GM12801 (cell line): ENCODE measurements around the gene SPTBN5.

ENCODE experiments used
- CTCF ChIP-seq: IDR thresholded peaks from one replicate; pipeline ENCODE4 v1.5.1; 2011; ENCODE audit warnings: control low read depth; ENCODE audit not compliant: insufficient read length; ENCODE audit errors: extremely low read depth

Gene SPTBN5

GRCh38 chr15:41847981-41848380 lies 45.9 kb downstream of the SPTBN5 start:
- no peak for TF ChIP-seq CTCF

DNA sequence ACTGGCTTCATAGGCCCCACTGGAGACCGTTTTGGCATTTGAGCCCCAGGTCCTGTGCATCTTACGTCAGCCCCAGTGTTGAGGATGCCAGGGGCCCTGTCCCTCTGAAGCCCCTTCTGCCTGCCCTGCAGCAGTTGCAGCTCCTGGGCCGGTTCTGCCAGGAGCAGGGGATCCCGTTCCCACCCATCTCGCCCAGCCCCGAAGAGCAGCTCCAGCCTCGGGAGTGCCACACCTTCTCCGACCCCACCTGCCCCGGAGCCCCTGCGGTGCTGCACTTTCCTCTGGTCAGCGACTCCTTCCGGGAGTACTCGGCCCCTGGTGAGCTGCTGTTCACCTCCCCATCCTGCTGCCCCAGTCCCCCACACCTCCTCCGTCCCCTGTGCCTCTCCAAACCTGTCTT lies 46.6 kb downstream of the SPTBN5 start:
- no peak for TF ChIP-seq CTCF

DNA sequence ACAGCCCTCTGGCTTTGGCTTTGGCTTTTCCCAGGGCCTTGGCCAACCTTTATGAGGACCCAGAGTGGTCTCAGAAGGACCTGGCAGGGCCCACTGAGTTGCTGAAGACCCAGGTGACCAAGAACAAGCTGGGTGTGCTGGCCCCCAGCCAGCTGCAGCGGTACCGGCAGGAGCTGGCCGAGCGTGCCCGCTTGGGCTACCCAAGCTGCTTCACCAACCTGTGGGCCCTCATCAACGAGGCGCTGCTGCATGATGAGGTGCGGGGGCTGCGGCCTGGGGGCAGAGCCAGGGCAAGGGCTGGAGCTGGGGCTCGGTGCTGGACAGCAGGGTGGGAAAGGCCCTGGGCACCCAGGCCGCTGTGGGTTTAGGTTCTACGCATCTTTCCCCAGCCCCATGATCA lies 49.0 kb downstream of the SPTBN5 start:
- TF ChIP-seq CTCF: no peak

DNA sequence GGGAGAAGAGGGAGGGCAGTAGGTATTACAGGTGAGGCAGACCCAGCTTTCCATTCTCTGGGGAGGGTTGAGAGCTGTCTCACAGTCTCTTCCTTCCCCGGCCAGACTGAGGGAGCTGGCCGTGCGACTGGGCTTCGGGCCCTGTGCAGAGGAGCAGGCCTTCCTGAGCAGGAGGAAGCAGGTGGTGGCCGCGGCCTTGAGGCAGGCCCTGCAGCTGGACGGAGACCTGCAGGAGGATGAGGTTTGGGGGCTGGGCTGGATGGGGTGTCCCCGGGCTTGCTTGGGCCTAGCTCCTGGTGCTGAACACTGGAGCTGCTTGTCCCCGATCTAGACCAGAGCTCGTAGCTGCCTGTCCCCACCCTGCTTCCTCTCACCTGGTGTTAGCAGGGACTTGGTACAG lies 50.3 kb downstream of the SPTBN5 start:
- TF ChIP-seq CTCF: no peak

GRCh38 chr15:41842229-41842628 lies 51.6 kb downstream of the SPTBN5 start:
- no peak for TF ChIP-seq CTCF

DNA sequence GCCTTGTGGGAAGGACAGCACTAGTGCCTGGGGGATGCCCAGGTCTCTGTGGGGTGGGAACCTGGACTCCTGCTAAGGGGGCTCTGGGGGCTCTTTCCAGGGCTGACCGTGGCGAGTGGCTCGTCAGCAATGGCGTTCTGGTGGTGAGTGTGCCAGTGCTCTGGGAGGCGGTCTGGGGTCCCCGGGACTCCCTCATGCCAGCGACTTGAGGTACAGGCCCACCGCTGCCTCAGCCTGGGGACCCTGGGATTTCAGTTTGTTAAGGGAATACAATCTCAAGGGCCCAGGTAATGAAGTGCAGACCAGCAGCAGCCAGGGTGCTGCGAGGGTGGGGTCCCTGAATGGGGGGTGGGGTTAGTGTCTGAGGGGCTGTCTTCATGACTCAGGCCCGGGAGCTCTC lies 52.7 kb downstream of the SPTBN5 start:
- TF ChIP-seq CTCF: no peak

GRCh38 chr15:41840673-41841072 lies 53.2 kb downstream of the SPTBN5 start:
- no peak for TF ChIP-seq CTCF

- no peak for TF ChIP-seq CTCF
Measured at GRCh38 chr15:41839781-41840491, 53.9 kb downstream of the SPTBN5 start.
